NCI-H146 treated with DMSO at 0.1 percent for 48 hours (cell line): Measurements from ENCODE around the gene NUS1.
"Not testable (repeated sequence)": the region's sequence is repeated elsewhere in the genome, so short reads cannot be mapped to it uniquely, and the experiment has no call there.

Experiments used
- DNase-seq: peaks from one replicate; lab custom pipeline; 2025; ENCODE audit not compliant: unreplicated experiment; lab: John Stamatoyannopoulos, UW

The NUS1 gene

GRCh38 chr6:117674991-117675657 is at the start of gene NUS1:
TSS of gene NUS1 (plus strand) at chr6:117675469. CDS start at chr6:117675671, 202 bp downstream.
- DNase-seq: peak; percentile 92

- no peak for DNase-seq
Observed at GRCh38 chr6:117627533-117627932, 47.7 kb upstream of the NUS1 start.

GRCh38 chr6:117629119-117629660 is 46.1 kb upstream of the NUS1 start:
- DNase-seq: no peak

GRCh38 chr6:117637770-117638169 is 37.5 kb upstream of the NUS1 start:
- no peak for DNase-seq

GRCh38 chr6:117642976-117643375 is 32.3 kb upstream of the NUS1 start:
- DNase-seq: no peak

GRCh38 chr6:117651984-117652383 is 23.3 kb upstream of the NUS1 start:
- not testable (repeated sequence) for DNase-seq

GRCh38 chr6:117653949-117654348 is 21.3 kb upstream of the NUS1 start:
- DNase-seq: no peak

- no peak for DNase-seq
Observed at GRCh38 chr6:117655380-117655779, 19.9 kb upstream of the NUS1 start.

- DNase-seq: no peak
Observed at GRCh38 chr6:117666881-117667280, 8.4 kb upstream of the NUS1 start.

GRCh38 chr6:117668736-117669135 is 6.5 kb upstream of the NUS1 start:
- DNase-seq: no peak

- DNase-seq: peak; percentile 14
Observed at GRCh38 chr6:117674503-117674902, 766 bp upstream of the NUS1 start.

GRCh38 chr6:117675658-117676301 is 511 bp downstream of the NUS1 start:
- DNase-seq: not testable (repeated sequence)

GRCh38 chr6:117676577-117677218 is 1.4 kb downstream of the NUS1 start:
- no peak for DNase-seq

GRCh38 chr6:117677553-117678141 is 2.4 kb downstream of the NUS1 start:
- no peak for DNase-seq

- DNase-seq: no peak
Observed at GRCh38 chr6:117681162-117681741, 6.0 kb downstream of the NUS1 start.

- no peak for DNase-seq
Observed at GRCh38 chr6:117684749-117685148, 9.5 kb downstream of the NUS1 start.

- no peak for DNase-seq
Observed at GRCh38 chr6:117685359-117685758, 10.1 kb downstream of the NUS1 start.

GRCh38 chr6:117687021-117687648 is 11.9 kb downstream of the NUS1 start:
- DNase-seq: no peak

GRCh38 chr6:117689584-117689983 is 14.3 kb downstream of the NUS1 start:
- not testable (repeated sequence) for DNase-seq

GRCh38 chr6:117706504-117706903 is 31.2 kb downstream of the NUS1 start:
- no peak for DNase-seq
